Measurements from ENCODE around the gene NUDT4. TPM values are rescaled to one million over a fixed set of nuclear protein-coding genes. Genes with fewer than 3 reads are reported as not detected.

NUDT4 gene
- total RNA-seq, 1 experiment from 2014 or later = 56.5 TPM

DNA sequence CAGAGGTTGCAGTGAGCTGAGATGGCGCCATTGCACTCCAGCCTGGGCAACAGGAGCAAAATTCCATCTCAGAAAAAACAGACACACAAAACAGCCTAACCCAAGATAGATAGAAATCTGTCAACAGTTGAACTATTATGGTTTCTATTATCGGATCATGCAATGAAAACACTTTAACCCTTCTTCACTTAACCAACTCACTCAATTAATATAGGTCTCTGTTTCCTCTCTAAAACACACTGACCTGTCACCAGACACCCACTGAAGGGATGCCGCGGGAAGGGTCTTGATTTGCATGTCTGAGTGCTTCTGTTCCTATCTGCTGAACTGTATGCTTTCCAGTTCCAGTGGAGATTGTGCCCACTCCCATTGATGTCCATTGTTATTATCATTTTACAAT lies 38.0 kb upstream of the NUDT4 start:
- Mint-ChIP-seq H3K4me1 (0 out of 2 replicates have a peak, but pooled peaks cover 3% of the 10 kb centered on the region), H3K27me3 (ENCODE audit: low read depth) (no peaks in the 10 kb centered on the region), H3K4me3 (no peak overlapping the region), H3K27ac (no peak overlapping the region), H3K9me3 (no peaks in the 10 kb centered on the region), H3K36me3 (no peaks in the 10 kb centered on the region)
- DNase-seq (ENCODE audit: low spot score) (no peak), ATAC-seq (no peak)
- CTCF ChIA-PET = no interaction called here
- TF ChIP-seq, protein P1, sequence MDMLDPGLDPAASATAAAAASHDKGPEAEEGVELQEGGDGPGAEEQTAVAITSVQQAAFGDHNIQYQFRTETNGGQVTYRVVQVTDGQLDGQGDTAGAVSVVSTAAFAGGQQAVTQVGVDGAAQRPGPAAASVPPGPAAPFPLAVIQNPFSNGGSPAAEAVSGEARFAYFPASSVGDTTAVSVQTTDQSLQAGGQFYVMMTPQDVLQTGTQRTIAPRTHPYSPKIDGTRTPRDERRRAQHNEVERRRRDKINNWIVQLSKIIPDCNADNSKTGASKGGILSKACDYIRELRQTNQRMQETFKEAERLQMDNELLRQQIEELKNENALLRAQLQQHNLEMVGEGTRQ (CRISPR knock-in tag; IDR thresholded peaks at IDR 0.05) = no peak
- TF ChIP-seq SOX15 (CRISPR knock-in tag; IDR thresholded peaks at IDR 0.05) (no peak), NR2C2 (CRISPR knock-in tag; IDR thresholded peaks at IDR 0.05) (no peak), NR1H2 (CRISPR knock-in tag; IDR thresholded peaks at IDR 0.05) (no peak), RELA (CRISPR knock-in tag; IDR thresholded peaks at IDR 0.05; ENCODE audit: borderline replicate concordance) (no peak), ETV6 (CRISPR knock-in tag; IDR thresholded peaks at IDR 0.05) (no peak), TCF7 (CRISPR knock-in tag; IDR thresholded peaks at IDR 0.05; ENCODE audit: low read depth) (no peak)
- TF ChIP-seq, protein P2, sequence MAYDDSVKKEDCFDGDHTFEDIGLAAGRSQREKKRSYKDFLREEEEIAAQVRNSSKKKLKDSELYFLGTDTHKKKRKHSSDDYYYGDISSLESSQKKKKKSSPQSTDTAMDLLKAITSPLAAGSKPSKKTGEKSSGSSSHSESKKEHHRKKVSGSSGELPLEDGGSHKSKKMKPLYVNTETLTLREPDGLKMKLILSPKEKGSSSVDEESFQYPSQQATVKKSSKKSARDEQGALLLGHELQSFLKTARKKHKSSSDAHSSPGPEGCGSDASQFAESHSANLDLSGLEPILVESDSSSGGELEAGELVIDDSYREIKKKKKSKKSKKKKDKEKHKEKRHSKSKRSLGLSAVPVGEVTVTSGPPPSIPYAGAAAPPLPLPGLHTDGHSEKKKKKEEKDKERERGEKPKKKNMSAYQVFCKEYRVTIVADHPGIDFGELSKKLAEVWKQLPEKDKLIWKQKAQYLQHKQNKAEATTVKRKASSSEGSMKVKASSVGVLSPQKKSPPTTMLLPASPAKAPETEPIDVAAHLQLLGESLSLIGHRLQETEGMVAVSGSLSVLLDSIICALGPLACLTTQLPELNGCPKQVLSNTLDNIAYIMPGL (CRISPR knock-in tag; IDR thresholded peaks at IDR 0.05) = no peak
- TF ChIP-seq, protein P3, sequence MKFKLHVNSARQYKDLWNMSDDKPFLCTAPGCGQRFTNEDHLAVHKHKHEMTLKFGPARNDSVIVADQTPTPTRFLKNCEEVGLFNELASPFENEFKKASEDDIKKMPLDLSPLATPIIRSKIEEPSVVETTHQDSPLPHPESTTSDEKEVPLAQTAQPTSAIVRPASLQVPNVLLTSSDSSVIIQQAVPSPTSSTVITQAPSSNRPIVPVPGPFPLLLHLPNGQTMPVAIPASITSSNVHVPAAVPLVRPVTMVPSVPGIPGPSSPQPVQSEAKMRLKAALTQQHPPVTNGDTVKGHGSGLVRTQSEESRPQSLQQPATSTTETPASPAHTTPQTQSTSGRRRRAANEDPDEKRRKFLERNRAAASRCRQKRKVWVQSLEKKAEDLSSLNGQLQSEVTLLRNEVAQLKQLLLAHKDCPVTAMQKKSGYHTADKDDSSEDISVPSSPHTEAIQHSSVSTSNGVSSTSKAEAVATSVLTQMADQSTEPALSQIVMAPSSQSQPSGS (CRISPR knock-in tag; IDR thresholded peaks at IDR 0.05; ENCODE audit: borderline replicate concordance, low read depth) = no peak
- POLR2A ChIA-PET = no interaction called here

DNA sequence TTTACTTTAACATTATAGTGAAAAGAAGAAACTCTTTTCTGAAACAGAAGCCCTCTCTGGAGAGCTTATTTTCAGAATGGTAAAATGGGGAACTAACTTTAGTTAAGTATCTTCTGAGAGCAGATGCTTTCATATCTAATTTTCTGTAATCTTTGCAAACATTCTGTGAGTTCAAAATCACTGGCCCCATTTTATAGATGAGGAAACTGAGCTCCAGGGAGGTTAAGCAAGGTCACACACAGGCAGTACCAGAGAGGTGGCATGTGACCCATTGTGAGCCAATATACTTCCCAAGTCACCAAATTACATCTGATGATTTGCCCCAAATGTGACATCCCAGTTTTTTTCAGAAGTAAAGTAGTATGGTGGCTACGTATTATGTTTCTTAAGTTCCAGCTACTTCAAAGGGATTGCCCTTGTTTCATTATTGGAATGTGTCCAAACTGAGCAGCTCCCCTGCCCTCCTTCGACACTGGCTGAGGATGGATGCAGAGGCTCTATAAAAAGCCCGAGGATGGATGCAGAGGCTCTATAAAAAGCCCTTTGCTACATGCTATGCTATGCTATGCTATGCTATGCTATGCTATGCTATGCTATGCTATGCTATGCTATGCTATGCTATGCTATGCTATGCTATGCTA lies 36.2 kb upstream of the NUDT4 start:
- POLR2A ChIA-PET = no interaction called here
- Mint-ChIP-seq H3K4me3 (no peak overlapping the region), H3K36me3 (no peaks in the 10 kb centered on the region), H3K27me3 (ENCODE audit: low read depth) (no peaks in the 10 kb centered on the region), H3K27ac (no peak overlapping the region), H3K9me3 (no peaks in the 10 kb centered on the region), H3K4me1 (0 out of 2 replicates have a peak, but pooled peaks cover 1% of the 10 kb centered on the region)
- DNase-seq (ENCODE audit: low spot score) (no peak), ATAC-seq (no peak)
- CTCF ChIA-PET = no interaction called here
- TF ChIP-seq SP1 (CRISPR knock-in tag; conservative IDR thresholded peaks at IDR 0.05) = no peak
- TF ChIP-seq, protein P4, sequence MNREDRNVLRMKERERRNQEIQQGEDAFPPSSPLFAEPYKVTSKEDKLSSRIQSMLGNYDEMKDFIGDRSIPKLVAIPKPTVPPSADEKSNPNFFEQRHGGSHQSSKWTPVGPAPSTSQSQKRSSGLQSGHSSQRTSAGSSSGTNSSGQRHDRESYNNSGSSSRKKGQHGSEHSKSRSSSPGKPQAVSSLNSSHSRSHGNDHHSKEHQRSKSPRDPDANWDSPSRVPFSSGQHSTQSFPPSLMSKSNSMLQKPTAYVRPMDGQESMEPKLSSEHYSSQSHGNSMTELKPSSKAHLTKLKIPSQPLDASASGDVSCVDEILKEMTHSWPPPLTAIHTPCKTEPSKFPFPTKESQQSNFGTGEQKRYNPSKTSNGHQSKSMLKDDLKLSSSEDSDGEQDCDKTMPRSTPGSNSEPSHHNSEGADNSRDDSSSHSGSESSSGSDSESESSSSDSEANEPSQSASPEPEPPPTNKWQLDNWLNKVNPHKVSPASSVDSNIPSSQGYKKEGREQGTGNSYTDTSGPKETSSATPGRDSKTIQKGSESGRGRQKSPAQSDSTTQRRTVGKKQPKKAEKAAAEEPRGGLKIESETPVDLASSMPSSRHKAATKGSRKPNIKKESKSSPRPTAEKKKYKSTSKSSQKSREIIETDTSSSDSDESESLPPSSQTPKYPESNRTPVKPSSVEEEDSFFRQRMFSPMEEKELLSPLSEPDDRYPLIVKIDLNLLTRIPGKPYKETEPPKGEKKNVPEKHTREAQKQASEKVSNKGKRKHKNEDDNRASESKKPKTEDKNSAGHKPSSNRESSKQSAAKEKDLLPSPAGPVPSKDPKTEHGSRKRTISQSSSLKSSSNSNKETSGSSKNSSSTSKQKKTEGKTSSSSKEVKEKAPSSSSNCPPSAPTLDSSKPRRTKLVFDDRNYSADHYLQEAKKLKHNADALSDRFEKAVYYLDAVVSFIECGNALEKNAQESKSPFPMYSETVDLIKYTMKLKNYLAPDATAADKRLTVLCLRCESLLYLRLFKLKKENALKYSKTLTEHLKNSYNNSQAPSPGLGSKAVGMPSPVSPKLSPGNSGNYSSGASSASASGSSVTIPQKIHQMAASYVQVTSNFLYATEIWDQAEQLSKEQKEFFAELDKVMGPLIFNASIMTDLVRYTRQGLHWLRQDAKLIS (CRISPR knock-in tag; IDR thresholded peaks at IDR 0.05; ENCODE audit: borderline replicate concordance) = no peak
- no peak for TF ChIP-seq ATF1 (CRISPR knock-in tag; IDR thresholded peaks at IDR 0.05)
- TF ChIP-seq, protein P5, sequence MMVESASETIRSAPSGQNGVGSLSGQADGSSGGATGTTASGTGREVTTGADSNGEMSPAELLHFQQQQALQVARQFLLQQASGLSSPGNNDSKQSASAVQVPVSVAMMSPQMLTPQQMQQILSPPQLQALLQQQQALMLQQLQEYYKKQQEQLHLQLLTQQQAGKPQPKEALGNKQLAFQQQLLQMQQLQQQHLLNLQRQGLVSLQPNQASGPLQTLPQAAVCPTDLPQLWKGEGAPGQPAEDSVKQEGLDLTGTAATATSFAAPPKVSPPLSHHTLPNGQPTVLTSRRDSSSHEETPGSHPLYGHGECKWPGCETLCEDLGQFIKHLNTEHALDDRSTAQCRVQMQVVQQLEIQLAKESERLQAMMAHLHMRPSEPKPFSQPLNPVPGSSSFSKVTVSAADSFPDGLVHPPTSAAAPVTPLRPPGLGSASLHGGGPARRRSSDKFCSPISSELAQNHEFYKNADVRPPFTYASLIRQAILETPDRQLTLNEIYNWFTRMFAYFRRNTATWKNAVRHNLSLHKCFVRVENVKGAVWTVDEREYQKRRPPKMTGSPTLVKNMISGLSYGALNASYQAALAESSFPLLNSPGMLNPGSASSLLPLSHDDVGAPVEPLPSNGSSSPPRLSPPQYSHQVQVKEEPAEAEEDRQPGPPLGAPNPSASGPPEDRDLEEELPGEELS (CRISPR knock-in tag; IDR thresholded peaks at IDR 0.05) = no peak
- no peak for TF ChIP-seq TP53 (CRISPR knock-in tag; IDR thresholded peaks at IDR 0.05)
- no peak for TF ChIP-seq NR3C1 (CRISPR knock-in tag; conservative IDR thresholded peaks at IDR 0.05; ENCODE audit: low read depth)
- TF ChIP-seq ZNF121 (CRISPR knock-in tag; IDR thresholded peaks at IDR 0.05) = no peak
- TF ChIP-seq, protein P3 (CRISPR knock-in tag; IDR thresholded peaks at IDR 0.05; ENCODE audit: borderline replicate concordance, low read depth) = no peak
- TF ChIP-seq, protein P6, sequence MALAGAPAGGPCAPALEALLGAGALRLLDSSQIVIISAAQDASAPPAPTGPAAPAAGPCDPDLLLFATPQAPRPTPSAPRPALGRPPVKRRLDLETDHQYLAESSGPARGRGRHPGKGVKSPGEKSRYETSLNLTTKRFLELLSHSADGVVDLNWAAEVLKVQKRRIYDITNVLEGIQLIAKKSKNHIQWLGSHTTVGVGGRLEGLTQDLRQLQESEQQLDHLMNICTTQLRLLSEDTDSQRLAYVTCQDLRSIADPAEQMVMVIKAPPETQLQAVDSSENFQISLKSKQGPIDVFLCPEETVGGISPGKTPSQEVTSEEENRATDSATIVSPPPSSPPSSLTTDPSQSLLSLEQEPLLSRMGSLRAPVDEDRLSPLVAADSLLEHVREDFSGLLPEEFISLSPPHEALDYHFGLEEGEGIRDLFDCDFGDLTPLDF (CRISPR knock-in tag; IDR thresholded peaks at IDR 0.05) = no peak
- no peak for TF ChIP-seq NR2C2 (CRISPR knock-in tag; IDR thresholded peaks at IDR 0.05)
